GM18502 (cell line): ENCODE data around the gene CD163.
"Not testable (repeated sequence)": the region's sequence is repeated elsewhere in the genome, so short reads cannot be mapped to it uniquely, and the experiment has no call there.

ENCODE experiments used
- ATAC-seq: cut with Tn5 transposase; IDR thresholded peaks from one replicate; pipeline ENCODE4 v1.9.1; 2021; ENCODE audit warnings: mild to moderate bottlenecking; ENCODE audit not compliant: unreplicated experiment, poor library complexity

CD163 gene

DNA sequence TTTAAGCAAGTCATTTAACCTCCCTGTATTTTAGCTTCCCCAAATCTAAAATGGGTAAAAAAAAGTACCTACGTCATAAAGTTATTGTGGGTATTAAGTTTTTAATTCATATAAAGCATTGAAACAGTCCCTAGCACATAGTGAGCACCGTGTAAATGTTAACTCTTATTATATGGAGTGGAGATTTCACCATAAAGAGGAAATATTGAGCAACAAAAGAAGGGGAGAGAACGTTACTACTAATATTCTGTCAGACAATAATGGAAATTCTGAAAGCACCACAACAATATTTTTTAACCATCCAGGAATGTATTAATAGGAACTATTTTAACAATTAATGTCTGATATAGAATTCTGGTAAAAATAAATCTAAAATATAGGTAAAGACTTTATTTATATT is 51.8 kb downstream of the CD163 start:
- ATAC-seq = no peak

DNA sequence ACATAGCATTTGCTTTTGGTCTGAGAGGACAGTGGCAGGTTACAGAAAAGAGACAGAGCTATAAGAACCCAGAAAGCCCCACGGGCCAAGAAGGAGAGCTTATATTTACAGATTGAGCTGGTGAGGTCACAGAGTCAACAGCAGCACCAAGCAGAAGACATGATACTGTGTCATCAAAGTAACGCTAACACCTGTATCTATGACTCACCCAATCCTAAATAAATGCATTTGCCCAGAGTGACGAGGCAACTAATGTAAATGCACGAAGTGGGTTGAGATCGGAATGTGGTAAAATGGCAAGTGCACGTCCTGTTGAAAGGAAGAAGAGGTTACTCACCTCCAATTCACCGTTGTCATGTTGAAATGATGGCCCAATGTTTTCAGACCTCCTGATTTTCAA is 52.9 kb downstream of the CD163 start:
- no peak for ATAC-seq

DNA sequence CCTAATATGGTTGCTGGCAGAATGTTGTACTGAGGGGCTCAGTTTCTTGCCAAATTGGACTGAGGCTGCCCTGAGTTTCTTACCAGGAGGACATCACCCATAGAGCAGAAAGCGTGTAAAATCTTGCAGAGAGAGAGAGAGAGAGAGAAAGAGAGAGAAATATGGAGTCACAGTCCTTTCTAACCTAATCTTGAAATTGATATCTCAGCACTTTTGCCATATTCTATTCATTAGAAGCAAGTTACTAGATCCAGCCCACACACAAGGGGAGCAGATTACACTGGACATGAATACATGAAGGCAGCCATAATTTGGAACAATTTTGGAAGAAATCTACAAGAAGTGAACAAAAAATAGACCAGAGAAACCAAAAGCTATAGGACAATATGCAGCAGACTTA is 55.5 kb downstream of the CD163 start:
- ATAC-seq = no peak

DNA sequence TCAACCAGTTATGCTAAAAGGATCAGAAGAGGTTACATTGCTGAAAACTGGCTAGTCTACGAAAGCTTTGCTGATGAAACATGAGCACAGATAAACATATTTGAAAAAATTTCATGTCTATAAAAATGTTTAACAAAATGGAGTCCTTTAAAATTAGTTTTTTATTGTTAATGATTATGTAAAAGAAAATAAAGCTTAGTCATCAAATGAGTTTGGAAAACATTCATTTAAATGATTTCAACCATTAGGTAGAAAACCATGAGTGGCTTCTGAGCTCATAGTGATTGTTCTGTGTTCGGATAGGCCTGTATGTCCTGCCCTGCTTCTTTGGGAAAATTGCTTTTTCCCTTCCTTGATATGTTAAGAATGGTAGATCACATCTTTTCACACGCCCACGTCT is 59.0 kb downstream of the CD163 start:
- no peak for ATAC-seq

DNA sequence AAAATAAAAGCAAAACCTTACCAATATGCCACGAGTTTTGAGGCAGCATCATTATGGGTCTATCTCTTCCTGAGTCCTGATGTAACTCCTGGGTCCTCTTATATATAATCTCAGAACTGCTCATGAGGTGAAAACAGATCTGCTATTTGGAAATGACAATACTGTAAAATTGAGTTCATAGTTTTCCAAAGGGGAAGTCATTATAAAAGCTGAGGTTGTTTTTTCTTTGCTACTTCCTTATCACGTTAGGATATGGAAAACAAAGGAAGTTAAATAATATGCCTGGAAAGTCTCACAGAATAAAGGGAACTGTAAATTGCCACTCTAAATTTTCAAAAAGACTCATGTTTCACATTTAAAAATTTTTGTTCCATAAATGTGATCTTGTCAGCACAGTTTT is 59.5 kb downstream of the CD163 start, which contains the start of gene CD163L1:
CD163L1 (minus strand) TSS at position 78 of the 400 bp plus-strand sequence; CDS start at position 52, 26 bp downstream.
- ATAC-seq = no peak

DNA sequence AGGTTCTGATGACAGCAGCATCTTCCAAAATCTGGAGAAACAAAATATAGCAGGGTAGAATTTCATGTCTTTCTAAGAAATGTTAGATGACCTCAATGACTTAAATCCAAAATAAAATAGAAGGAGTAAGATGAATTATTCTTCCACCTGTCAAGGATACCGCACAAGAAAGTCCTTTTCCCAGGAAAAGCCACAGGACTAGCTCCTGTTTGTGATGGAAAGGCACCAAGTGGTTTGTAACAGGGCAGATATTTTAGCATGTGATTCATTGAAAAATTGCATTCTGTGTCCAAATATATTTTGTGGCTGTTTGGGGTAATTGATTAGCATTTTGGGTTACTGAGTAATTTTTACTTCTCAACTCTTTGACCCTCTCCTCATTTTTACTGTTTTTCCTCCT is 62.4 kb downstream of the CD163 start:
- no peak for ATAC-seq

DNA sequence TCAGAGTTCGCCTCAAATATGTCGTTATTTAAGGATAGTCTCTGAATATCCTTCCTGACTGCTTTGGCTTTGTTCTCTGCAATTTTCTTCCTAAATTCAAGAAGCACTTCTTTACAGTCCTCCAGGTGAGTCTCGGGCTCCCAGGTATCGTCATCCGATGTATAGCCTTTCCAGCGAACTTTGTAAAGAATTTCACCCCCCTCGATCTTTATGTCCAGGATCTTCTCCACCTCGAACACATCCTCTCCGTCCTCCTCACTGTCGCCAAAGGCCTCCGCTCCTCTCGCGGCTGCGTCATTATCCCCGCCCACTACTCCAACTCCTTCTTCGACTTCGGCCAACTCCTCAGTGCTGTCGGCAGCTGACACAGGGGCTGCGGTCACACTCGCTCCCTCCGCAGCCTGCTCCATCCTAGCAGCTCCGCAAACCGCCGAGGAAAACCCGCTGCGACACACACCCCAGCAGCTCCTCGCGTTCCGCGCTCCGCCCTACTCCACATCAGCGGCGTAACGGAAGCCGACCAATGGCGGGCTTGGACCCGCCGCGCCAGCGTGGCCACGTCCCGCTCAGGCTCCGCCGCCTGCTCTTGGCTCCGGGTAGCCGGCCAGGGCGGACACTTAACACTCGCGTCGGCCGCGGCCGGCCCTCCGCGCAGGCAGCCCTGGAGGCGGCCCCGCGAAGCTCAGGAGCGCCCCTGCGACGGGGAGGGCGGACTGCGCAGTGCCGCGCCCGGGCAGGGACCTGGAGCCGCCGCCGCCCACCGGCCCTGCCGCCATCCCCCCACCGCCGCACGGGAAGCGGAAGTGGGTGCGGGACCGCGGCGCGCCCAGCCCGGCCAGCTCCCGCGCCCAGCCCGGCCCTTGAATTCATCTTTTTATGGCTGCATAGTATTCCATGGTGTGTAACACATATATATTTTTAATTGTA is 63.7 kb downstream of the CD163 start:
- ATAC-seq = no peak

DNA sequence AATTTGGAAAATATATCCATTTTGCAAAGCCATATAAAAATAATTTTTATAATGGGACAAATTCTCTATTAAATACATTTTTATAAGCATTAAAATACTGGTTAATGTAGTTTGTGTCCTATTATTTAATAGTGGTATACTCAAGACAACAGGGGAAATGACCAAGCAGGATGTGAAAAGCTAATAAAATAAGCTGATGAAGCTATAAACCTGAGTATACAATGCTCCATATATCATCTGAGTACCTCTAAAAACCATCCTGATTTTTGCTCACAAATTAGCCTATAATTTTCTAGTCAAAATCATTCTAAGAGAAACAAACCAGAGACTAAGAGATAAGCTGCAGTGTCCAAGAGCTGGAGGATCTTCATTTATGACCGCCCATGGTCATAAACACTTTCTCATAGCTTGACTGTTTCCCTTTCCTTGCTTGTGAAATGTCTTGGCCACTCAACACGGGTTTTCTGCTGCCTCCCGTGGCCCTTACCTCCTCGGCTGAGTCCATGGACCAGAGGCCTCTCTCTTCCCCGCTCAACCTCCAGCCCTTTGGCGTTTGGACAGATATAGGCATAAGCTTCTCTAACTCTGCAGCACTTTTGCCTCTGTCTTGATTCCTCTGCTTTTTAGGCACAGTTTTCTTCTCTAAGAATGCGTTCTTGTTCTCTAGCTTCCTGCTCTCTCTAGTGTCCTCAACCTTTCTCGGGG is 65.1 kb downstream of the CD163 start:
- not testable (repeated sequence) for ATAC-seq

DNA sequence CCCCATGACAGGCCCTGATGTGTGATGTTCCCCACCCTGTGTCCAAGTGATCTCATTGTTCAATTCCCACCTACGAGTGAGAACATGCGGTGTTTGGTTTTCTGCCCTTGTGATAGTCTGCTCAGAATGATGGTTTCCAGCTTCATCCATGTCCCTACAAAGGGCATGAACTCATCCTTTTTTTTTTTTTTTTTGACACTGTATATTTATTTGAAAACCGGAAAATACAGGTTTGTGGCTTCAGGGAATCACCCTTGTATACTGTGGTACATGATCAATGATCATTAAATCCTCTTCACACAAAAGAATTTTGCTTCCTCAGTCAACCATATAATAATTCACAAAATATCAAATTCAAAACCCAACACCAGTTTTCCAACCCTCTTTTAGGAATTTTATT is 66.1 kb downstream of the CD163 start:
- not testable (repeated sequence) for ATAC-seq

DNA sequence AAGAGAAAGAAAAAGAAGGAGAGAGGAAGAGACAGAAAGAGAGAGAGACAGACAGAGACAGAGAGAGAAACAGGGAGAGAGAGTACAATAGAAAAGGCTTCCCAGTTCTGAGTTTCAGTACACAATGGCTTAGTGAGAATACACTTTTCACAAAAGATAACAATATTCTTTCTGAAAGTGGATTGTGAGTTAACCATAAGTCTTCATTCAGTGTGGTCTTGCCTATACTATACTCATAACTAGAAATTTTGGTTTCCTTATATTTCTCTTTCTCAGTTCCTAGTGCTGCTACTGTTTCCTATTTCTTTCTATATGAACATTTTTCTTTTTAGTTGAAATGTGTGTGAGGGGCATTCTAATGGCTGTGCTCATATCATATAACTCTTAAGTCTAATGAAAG is 68.9 kb downstream of the CD163 start:
- ATAC-seq = no peak

DNA sequence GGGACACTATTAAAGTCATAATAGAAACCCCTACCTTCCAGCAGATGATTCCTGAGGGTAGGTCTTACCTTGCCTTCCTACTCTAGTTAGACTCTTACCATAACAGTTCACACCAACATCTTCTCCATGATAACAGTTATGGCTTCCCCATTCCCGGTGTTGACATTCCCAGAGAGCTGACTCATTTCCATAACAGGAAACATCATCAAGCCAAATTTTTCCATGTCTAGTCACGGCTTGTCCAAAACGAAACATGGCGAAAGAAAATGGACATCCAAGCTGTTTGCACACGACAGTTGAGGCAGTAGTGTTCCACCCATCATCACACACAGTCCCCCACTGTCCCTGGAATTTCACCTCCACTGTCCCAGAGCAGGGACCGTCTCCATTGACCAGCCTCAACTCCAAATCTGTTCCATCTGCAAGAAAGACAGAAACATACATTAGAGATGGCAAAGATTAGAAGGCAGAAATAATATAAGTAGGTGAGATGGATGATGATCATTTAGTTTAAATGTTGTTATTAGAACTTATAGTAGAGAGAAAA is 70.2 kb downstream of the CD163 start:
- no peak for ATAC-seq

DNA sequence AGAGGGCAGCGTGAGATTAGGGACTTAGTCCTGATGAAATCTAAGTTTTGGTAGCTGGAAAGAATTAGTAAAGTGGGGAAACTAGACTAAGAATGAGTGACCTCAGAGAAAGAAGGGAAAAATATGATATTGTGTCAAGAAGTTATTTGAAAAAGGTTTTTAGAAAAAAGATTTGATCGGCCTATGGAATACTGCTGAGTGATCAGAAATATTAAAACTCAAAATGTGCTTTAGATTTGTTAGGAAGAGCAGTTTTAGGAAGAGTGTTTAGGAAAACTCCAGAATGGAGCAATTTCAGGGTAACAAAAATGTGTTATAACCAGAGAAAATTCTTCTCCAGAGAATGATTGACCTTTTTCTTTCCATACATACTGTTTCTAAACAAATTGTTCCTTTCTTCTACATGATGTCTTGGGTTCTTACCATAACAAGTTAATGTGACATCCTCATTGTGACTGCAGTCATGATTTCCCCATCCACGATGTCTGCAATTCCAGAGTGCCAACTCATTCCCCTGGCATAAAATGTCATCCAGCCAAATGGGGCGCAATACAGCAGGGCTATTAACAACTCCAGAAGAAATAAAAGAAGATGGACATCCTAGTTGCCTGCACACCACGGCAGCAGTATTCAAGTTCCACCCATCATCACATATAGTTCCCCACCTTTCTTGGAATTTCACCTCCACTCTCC is 71.4 kb downstream of the CD163 start:
- ATAC-seq = no peak
